Activated naive CD8-positive, alpha-beta T cell treated with anti-CD3 and anti-CD28 coated beads for 36 hours (primary cell): ENCODE results near the gene DUSP6. TPM values are rescaled to one million over a fixed set of nuclear protein-coding genes. Genes with fewer than 3 reads are reported as not detected.

Source experiments
- DNase-seq: peaks from one replicate; pipeline ENCODE4 v3.0.0; 2021
- H3K27ac Mint-ChIP-seq: one replicate; pipeline ENCODE4 v1.8.0; 2022; ENCODE audit warnings: mild to moderate bottlenecking, moderate library complexity, mixed read lengths
- H3K27me3 Mint-ChIP-seq: one replicate; pipeline ENCODE4 v1.8.0; 2022; ENCODE audit warnings: mild to moderate bottlenecking, mixed read lengths
- H3K36me3 Mint-ChIP-seq: one replicate; pipeline ENCODE4 v1.8.0; 2021; ENCODE audit warnings: mild to moderate bottlenecking, mixed read lengths
- H3K4me1 Mint-ChIP-seq: one replicate; pipeline ENCODE4 v1.8.0; 2021; ENCODE audit warnings: mixed read lengths
- H3K4me3 Mint-ChIP-seq: one replicate; pipeline ENCODE4 v1.8.0; 2022; ENCODE audit warnings: mild to moderate bottlenecking, moderate library complexity, mixed read lengths
- H3K9me3 Mint-ChIP-seq: one replicate; pipeline ENCODE4 v1.8.0; 2022; ENCODE audit warnings: mixed read lengths
- total RNA-seq, 2 experiments: library from RNA; stranded (reverse); gene quantifications; one replicate each; pipeline ENCODE4 v1.2.3, GENCODE V29; 2021

Gene DUSP6
- 10 to 100 TPM; 15.3 to 15.6 TPM for total RNA-seq

DNA sequence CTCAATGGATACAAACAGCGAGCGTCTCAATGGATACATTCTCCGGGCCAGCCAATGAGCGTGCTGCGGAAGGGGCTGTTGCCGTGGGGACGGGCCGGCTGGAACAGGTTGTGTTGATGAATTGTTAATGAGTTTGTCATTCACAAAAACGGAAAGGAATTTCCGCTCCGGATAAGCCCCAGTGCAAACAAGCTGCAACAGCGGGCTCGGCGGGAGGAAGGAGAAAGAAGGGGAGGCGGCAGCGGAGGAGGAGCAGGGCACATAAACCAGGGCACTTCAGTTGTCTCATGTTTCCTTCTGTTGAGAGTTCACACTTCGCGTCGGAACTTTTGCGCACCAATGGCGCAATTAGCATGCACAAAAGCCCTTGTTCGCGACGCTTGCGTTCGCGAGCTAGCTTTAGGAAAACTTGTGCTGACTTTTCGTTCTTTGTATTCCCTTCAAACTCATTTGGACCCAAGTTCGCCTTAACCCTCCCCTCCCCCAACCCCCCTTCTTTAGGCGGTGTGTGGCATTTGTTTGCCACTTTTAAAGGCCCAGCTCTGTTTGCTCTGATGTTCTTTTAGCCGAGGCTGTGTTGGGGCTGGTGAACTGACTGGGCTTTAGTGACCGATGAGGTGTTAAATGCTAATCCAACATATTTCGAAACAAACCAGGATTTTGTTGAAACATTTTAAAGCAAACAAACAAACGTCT lies at the start of gene DUSP6:
DUSP6 (minus strand) TSS at position 10 of the 696 bp plus-strand sequence. CDS start 462 bp downstream, outside the sequence.
- Mint-ChIP-seq H3K4me1 (peaks cover 49% of the 10 kb centered on the region), H3K4me3 (peak within 1 kb of the TSS; percentile 89), H3K27ac (peak within 1 kb of the TSS; percentile 91), H3K36me3 (peaks cover 25% of the 10 kb centered on the region), H3K27me3 (peaks cover 28% of the 10 kb centered on the region), H3K9me3 (no peaks in the 10 kb centered on the region)
- DNase-seq = peak; percentile 90

DNA sequence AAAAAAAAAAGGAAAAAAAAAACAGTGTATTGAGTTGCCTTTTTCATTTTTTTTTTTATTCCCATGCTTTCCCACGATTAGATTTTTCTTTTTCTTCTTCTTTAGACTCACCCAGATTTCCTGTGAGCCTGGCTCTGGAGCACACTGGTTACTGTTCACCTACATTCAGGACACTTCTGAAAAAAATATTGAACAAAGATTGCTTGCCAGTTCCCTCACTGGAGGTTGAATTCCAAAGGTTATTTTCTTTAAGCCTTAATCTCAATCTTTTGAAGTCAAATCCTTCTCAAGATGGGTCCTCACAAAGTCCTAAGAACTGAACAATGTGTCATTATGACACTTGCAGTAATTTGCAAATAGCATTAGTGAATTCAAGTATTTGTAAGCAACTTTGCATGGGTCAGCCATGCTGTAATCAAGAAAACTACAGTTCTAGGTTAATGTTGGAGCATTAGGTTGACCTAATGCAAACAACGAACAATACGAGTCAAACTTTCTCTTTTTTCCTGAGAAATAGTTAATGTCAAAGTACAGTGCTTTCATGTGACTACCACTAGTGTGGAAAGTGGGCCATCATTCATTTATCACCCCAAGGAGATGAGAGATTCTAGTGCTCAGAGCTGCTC lies 49.2 kb upstream of the DUSP6 start:
- Mint-ChIP-seq H3K27me3 (no peaks in the 10 kb centered on the region), H3K9me3 (peaks cover 4% of the 10 kb centered on the region), H3K4me1 (peaks cover 15% of the 10 kb centered on the region), H3K36me3 (peaks cover 12% of the 10 kb centered on the region), H3K27ac (no peak overlapping the region), H3K4me3 (no peak overlapping the region)
- DNase-seq = no peak

GRCh38 chr12:89400415-89400814 lies 48.1 kb upstream of the DUSP6 start:
- H3K4me3 Mint-ChIP-seq = no peak overlapping the region
- H3K27me3 Mint-ChIP-seq = no peaks in the 10 kb centered on the region
- no peak overlapping the region for H3K27ac Mint-ChIP-seq
- H3K4me1 Mint-ChIP-seq = peaks cover 18% of the 10 kb centered on the region
- DNase-seq = no peak
- peaks cover 12% of the 10 kb centered on the region for H3K36me3 Mint-ChIP-seq
- peaks cover 4% of the 10 kb centered on the region for H3K9me3 Mint-ChIP-seq

- Mint-ChIP-seq H3K4me3 (no peak overlapping the region), H3K36me3 (peaks cover 7% of the 10 kb centered on the region), H3K27ac (no peak overlapping the region), H3K4me1 (peaks cover 24% of the 10 kb centered on the region), H3K9me3 (no peaks in the 10 kb centered on the region), H3K27me3 (no peaks in the 10 kb centered on the region)
- DNase-seq = no peak
These were observed 43.4 kb upstream of the DUSP6 start for GRCh38 chr12:89395712-89396111.

- peaks cover 4% of the 10 kb centered on the region for H3K36me3 Mint-ChIP-seq
- H3K4me3 Mint-ChIP-seq = no peak overlapping the region
- H3K9me3 Mint-ChIP-seq = no peaks in the 10 kb centered on the region
- no peak for DNase-seq
- H3K27ac Mint-ChIP-seq = no peak overlapping the region
- H3K27me3 Mint-ChIP-seq = no peaks in the 10 kb centered on the region
- H3K4me1 Mint-ChIP-seq = peaks cover 33% of the 10 kb centered on the region
These were observed 41.3 kb upstream of the DUSP6 start for GRCh38 chr12:89393551-89394121.

GRCh38 chr12:89392391-89392790 lies 40.1 kb upstream of the DUSP6 start:
- Mint-ChIP-seq H3K4me3 (no peak overlapping the region), H3K36me3 (peaks cover 2% of the 10 kb centered on the region), H3K4me1 (peaks cover 22% of the 10 kb centered on the region), H3K27me3 (no peaks in the 10 kb centered on the region), H3K27ac (no peak overlapping the region), H3K9me3 (no peaks in the 10 kb centered on the region)
- no peak for DNase-seq

- Mint-ChIP-seq H3K27me3 (no peaks in the 10 kb centered on the region), H3K4me1 (peaks cover 19% of the 10 kb centered on the region), H3K9me3 (no peaks in the 10 kb centered on the region), H3K36me3 (peaks cover 2% of the 10 kb centered on the region), H3K27ac (no peak overlapping the region), H3K4me3 (no peak overlapping the region)
- no peak for DNase-seq
These were observed 39.5 kb upstream of the DUSP6 start for GRCh38 chr12:89391726-89392336.

GRCh38 chr12:89390802-89391673 lies 38.7 kb upstream of the DUSP6 start:
- Mint-ChIP-seq H3K27ac (no peak overlapping the region), H3K4me1 (peaks cover 15% of the 10 kb centered on the region), H3K36me3 (peaks cover 2% of the 10 kb centered on the region), H3K27me3 (no peaks in the 10 kb centered on the region), H3K9me3 (no peaks in the 10 kb centered on the region), H3K4me3 (no peak overlapping the region)
- peak; percentile 8 for DNase-seq

DNA sequence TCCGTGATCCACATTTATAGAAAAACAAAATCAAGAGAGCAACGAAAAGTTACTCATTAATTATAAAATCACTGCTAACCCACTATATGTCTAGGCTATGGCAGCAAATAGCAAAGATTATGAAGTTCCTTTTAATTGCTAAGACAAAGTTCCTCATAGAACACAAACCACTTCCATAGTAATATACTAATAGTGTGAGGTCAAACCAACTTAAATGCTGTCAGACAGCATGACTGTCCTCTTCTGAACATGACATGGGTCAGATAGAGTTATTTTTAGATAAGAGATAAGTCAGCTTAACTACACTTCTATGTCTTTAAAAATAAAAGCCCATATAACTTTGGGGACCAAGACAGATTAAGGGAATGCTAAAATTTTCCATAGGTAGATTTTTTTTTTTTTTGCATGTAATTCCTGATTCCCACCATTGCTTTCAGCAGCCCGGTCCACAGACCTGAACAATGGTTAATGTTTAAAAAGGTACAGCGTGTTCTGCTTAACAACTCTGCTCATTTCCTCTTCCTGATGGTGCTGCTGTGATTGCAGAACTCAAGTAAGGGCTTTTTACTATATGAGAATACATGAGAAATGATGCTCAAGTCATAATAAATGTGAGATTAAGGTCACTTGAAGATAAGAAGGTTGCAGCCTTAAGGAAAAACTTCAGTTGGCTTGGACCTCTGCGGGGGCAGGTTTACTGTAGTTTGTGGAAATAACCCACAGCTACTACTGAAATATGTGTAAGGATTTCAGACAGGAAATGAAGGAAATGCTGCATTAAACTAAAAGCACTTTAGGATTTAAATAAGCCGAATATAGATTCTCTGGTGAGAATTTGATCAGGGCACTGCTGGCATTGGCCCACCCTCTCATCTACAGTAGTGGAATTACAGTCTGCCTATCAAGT lies 37.7 kb upstream of the DUSP6 start:
- Mint-ChIP-seq H3K27ac (no peak overlapping the region), H3K27me3 (no peaks in the 10 kb centered on the region), H3K4me1 (peaks cover 15% of the 10 kb centered on the region), H3K4me3 (no peak overlapping the region), H3K9me3 (no peaks in the 10 kb centered on the region), H3K36me3 (peaks cover 2% of the 10 kb centered on the region)
- DNase-seq = no peak

GRCh38 chr12:89386138-89386537 lies 33.8 kb upstream of the DUSP6 start:
- H3K27ac Mint-ChIP-seq = no peak overlapping the region
- no peaks in the 10 kb centered on the region for H3K9me3 Mint-ChIP-seq
- no peaks in the 10 kb centered on the region for H3K36me3 Mint-ChIP-seq
- peaks cover 13% of the 10 kb centered on the region for H3K4me1 Mint-ChIP-seq
- no peak overlapping the region for H3K4me3 Mint-ChIP-seq
- H3K27me3 Mint-ChIP-seq = no peaks in the 10 kb centered on the region
- DNase-seq = no peak

DNA sequence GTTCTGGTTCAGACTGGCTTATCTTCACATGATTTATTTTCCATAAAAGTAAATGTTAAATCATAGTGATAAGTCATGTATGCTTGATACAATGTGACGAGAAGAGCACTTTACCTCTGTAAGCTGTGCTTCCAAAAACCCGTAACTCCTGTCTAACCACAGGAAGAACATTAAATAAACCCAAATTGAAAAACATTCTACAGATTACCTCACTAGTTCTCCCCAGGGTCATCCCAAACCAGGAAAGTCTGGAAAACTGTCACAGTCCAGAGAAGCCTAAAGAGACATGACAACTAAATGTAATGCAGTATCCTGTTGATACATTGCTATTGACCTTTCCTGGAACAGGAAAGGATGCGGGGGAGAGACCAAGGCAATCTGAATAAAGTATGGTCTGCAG lies 32.5 kb upstream of the DUSP6 start:
- Mint-ChIP-seq H3K4me1 (peaks cover 2% of the 10 kb centered on the region), H3K27ac (no peak overlapping the region), H3K4me3 (no peak overlapping the region), H3K27me3 (no peaks in the 10 kb centered on the region), H3K9me3 (no peaks in the 10 kb centered on the region), H3K36me3 (no peaks in the 10 kb centered on the region)
- no peak for DNase-seq

DNA sequence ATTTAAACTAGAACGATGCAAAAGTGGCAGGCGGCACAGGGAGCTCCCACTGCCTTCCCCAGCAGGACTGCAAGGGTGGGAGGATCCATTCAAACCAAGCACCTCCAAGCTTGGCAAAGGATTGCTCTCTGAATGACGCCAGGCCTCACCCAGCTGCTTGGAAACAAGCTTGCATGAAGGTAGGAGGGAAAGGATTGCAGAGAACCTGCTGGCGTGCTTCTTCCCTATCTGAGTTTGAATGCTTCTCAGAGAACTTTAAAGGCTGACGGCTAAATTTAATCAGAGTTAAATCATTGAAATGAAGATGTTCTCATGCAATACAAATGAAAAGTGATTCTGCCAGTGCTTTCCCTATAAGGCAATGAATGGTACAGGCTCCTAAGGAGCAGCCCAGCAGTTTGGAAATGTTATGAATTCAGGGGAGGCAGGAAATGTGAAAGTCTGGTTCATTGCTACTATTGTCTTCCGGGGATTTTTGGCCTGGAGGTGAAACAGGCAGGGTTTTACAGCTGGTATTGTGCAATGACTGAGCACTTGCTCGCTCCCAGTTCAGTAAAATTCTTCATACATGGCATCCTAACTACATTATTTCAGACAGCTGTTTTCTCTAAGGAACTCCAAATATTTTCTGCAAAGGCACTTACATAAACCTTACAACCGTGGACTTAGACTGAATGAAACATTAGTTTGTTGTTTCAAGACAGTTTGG lies 31.9 kb upstream of the DUSP6 start:
- no peaks in the 10 kb centered on the region for H3K36me3 Mint-ChIP-seq
- no peaks in the 10 kb centered on the region for H3K9me3 Mint-ChIP-seq
- H3K4me1 Mint-ChIP-seq = no peaks in the 10 kb centered on the region
- H3K27me3 Mint-ChIP-seq = no peaks in the 10 kb centered on the region
- H3K27ac Mint-ChIP-seq = no peak overlapping the region
- no peak for DNase-seq
- H3K4me3 Mint-ChIP-seq = no peak overlapping the region

DNA sequence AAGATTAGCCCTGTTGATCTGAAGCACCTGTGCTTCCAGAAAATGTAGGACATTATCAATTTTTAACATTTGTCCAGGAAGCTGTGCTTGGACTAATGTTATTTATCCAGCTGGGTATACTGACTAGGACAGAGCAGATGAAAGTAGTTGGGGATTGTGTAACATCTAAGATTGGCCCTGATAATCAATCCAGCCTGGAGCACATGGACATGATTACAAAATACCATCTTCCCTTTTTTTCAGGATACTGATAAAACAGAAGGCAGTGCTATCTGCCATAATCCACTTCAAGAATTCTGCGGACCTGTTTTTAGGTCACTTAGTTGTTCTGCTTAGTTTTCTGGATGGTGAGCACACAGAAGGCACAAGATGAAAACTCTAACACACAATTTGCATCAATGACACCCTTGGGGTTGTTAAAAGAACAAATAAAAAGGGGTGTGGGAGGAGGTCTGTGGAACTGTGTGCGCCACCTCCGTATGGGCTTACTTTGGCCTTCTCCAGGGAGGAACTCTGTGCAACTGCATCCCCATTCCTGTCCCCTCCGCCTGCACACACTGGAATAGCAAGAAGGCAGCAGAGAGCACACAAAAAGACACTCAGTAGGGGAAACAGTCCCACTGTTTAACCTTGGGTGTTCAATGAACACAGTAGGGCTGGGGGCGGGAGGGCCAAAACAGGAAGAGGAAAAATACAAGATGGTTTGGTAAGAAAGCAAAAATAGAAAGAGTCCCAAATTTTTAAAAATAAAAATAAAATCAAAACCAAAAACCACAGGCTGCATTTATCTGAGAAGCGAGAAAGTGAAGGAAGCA lies 31.1 kb upstream of the DUSP6 start:
- Mint-ChIP-seq H3K27me3 (no peaks in the 10 kb centered on the region), H3K27ac (no peak overlapping the region), H3K4me1 (no peaks in the 10 kb centered on the region), H3K36me3 (no peaks in the 10 kb centered on the region), H3K4me3 (no peak overlapping the region), H3K9me3 (no peaks in the 10 kb centered on the region)
- no peak for DNase-seq
